ENCODE results near the gene KRTAP5-2. TPM values are rescaled to one million over a fixed set of nuclear protein-coding genes. Genes with fewer than 3 reads are reported as not detected.
"Not testable (repeated sequence)": the region's sequence is repeated elsewhere in the genome, so short reads cannot be mapped to it uniquely, and the experiment has no call there.

The KRTAP5-2 gene
- total RNA-seq, 1 experiment from 2014 or later, result not detected

- H3K4me2 ChIP-seq; H3K4me1 ChIP-seq (replicated peaks; ENCODE audit: insufficient read depth); CTCF ChIA-PET; BruUV-seq (replicated peaks); H3F3A ChIP-seq (ENCODE audit: insufficient read depth, low read depth); H3K4me3 ChIP-seq; H3K27ac ChIP-seq; H2AFZ ChIP-seq; POLR2A ChIA-PET (ENCODE audit: unreplicated experiment); H3K9me3 ChIP-seq (ENCODE audit: insufficient read depth, low read depth); intact Hi-C loops (cut with micrococcal nuclease; ENCODE audit: unreplicated experiment); H3K79me2 ChIP-seq (ENCODE audit: low read depth); DNase-seq; H4K20me1 ChIP-seq (ENCODE audit: insufficient read depth); H3K36me3 ChIP-seq (ENCODE audit: low read depth); H3K9me2 ChIP-seq (ENCODE audit: insufficient read depth): not testable (repeated sequence)
- peaks cover 30% of the 10 kb centered on the region for H3K27me3 ChIP-seq (ENCODE audit: insufficient read depth, low read depth)
Measured at GRCh38 chr11:1596576-1597121, 1.4 kb downstream of the KRTAP5-2 start.

GRCh38 chr11:1595994-1596575 lies 2.0 kb downstream of the KRTAP5-2 start:
- BruUV-seq (replicated peaks); DNase-seq; H3K4me3 ChIP-seq; H3K9me2 ChIP-seq (ENCODE audit: insufficient read depth); H4K20me1 ChIP-seq (ENCODE audit: insufficient read depth); POLR2A ChIA-PET (ENCODE audit: unreplicated experiment); H3K4me2 ChIP-seq; H2AFZ ChIP-seq; H3F3A ChIP-seq (ENCODE audit: insufficient read depth, low read depth); intact Hi-C loops (cut with micrococcal nuclease; ENCODE audit: unreplicated experiment); H3K4me1 ChIP-seq (replicated peaks; ENCODE audit: insufficient read depth); H3K9me3 ChIP-seq (ENCODE audit: insufficient read depth, low read depth); H3K27ac ChIP-seq; H3K79me2 ChIP-seq (ENCODE audit: low read depth); H3K36me3 ChIP-seq (ENCODE audit: low read depth); CTCF ChIA-PET: not testable (repeated sequence)
- peaks cover 32% of the 10 kb centered on the region for H3K27me3 ChIP-seq (ENCODE audit: insufficient read depth, low read depth)

GRCh38 chr11:1592628-1593027 lies 5.5 kb downstream of the KRTAP5-2 start:
- Histone ChIP-seq H3K79me2 (ENCODE audit: low read depth) (no peaks in the 10 kb centered on the region), H4K20me1 (ENCODE audit: insufficient read depth) (no peaks in the 10 kb centered on the region), H3K27me3 (ENCODE audit: insufficient read depth, low read depth) (peaks cover 21% of the 10 kb centered on the region; the same call in 1 of the 2 replicates), H3K9me2 (ENCODE audit: insufficient read depth) (no peaks in the 10 kb centered on the region), H2AFZ (no peak overlapping the region), H3K36me3 (ENCODE audit: low read depth) (no peaks in the 10 kb centered on the region), H3K4me3 (no peak overlapping the region), H3K4me1 (replicated peaks; ENCODE audit: insufficient read depth) (peaks cover 5% of the 10 kb centered on the region; the same call in 1 of the 2 replicates), H3K4me2 (no peak overlapping the region), H3K27ac (no peak overlapping the region), H3F3A (ENCODE audit: insufficient read depth, low read depth) (no peaks in the 10 kb centered on the region), H3K9me3 (ENCODE audit: insufficient read depth, low read depth) (no peaks in the 10 kb centered on the region)
- no TSS peak for BruUV-seq (replicated peaks)
- intact Hi-C loops (cut with micrococcal nuclease; ENCODE audit: unreplicated experiment), result no loop called here
- TF ChIP-seq EZH2 (IDR thresholded peaks at IDR 0.05; ENCODE audit: low read depth) (no peak), CTCF (conservative IDR thresholded peaks at IDR 0.05) (no peak)
- CTCF ChIA-PET, result no interaction called here
- POLR2A ChIA-PET (ENCODE audit: unreplicated experiment), result no interaction called here
- DNase-seq, result no peak

- Histone ChIP-seq H3K27ac (no peak overlapping the region), H3K9me3 (ENCODE audit: insufficient read depth, low read depth) (no peaks in the 10 kb centered on the region), H4K20me1 (ENCODE audit: insufficient read depth) (no peaks in the 10 kb centered on the region), H3K4me2 (no peak overlapping the region), H3K79me2 (ENCODE audit: low read depth) (no peaks in the 10 kb centered on the region), H3K4me3 (no peak overlapping the region), H3K36me3 (ENCODE audit: low read depth) (no peaks in the 10 kb centered on the region), H2AFZ (no peak overlapping the region), H3K27me3 (ENCODE audit: insufficient read depth, low read depth) (peaks cover 25% of the 10 kb centered on the region; the same call in 1 of the 2 replicates), H3K4me1 (replicated peaks; ENCODE audit: insufficient read depth) (peaks cover 5% of the 10 kb centered on the region; the same call in 1 of the 2 replicates), H3F3A (ENCODE audit: insufficient read depth, low read depth) (no peaks in the 10 kb centered on the region), H3K9me2 (ENCODE audit: insufficient read depth) (no peaks in the 10 kb centered on the region)
- intact Hi-C loops (cut with micrococcal nuclease; ENCODE audit: unreplicated experiment), result no loop called here
- TF ChIP-seq EZH2 (IDR thresholded peaks at IDR 0.05; ENCODE audit: low read depth) (no peak), CTCF (conservative IDR thresholded peaks at IDR 0.05) (no peak)
- ChIA-PET CTCF (no interaction called here), POLR2A (ENCODE audit: unreplicated experiment) (no interaction called here)
- no peak for DNase-seq
- no TSS peak for BruUV-seq (replicated peaks)
Measured at GRCh38 chr11:1589996-1590395, 8.1 kb downstream of the KRTAP5-2 start.

- H3K9me3 ChIP-seq (ENCODE audit: insufficient read depth, low read depth); H3K4me1 ChIP-seq (replicated peaks; ENCODE audit: insufficient read depth); intact Hi-C loops (cut with micrococcal nuclease; ENCODE audit: unreplicated experiment); H3K36me3 ChIP-seq (ENCODE audit: low read depth); H4K20me1 ChIP-seq (ENCODE audit: insufficient read depth); POLR2A ChIA-PET (ENCODE audit: unreplicated experiment); H2AFZ ChIP-seq; H3K9me2 ChIP-seq (ENCODE audit: insufficient read depth); H3K79me2 ChIP-seq (ENCODE audit: low read depth); H3K27ac ChIP-seq; H3K4me2 ChIP-seq; H3F3A ChIP-seq (ENCODE audit: insufficient read depth, low read depth); BruUV-seq (replicated peaks); CTCF ChIA-PET; H3K4me3 ChIP-seq: not testable (repeated sequence)
- peaks cover 23% of the 10 kb centered on the region; the same call in 1 of the 2 replicates for H3K27me3 ChIP-seq (ENCODE audit: insufficient read depth, low read depth)
- peak in 1 of 2 experiments; percentile 57 for DNase-seq
Measured at GRCh38 chr11:1589191-1589963, 8.7 kb downstream of the KRTAP5-2 start.

All from PC-9 (cell line).